ENCODE results near the gene DHRS7C.

DHRS7C gene

DNA sequence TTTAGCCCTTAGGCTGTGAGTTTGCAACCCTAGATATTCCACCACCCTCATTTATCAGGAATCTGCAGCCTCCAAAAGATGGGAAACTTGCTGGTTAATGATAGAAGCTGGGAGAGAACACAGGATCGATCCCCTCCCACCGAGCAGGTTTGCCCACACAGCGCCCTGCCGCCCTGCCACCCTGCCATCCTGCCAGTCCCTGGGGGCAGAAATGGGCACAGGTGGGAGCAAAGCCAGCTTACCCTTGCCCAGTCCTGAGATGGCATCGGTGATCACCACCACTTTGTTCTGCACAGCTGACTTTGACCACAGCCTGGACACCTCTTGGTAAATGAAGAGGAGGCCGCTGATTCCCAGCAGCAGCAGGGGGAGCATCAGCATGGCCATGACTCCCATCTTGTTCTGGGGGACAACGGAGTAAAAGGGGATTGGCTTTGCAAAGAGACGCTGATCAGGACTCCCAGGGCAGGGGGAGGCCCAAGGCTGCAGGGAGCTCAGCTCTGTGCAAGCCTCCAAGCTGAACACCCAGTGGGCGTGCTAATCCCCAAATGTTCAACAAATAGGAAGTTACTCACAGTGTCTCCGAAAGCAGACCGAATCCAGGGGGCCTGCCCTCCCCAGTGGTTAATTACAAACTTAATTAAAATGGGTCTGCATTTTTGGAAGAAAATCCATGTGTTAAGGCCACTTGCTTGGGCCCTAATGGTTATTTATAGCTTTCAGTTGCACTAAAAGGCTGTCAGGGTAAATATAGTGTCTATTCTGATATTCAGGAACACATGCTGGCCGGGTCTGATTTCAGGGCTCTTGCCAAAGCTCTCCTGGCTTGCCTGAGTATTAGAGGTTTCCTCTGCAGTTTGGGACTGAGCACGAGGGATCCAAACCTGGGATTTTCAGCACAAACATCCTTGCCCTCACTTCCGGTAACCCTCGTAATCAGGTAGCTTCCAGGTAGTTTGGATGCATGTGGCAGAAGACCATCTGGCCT, at the start of gene DHRS7C:
Gene DHRS7C (minus strand): TSS at position 704 of the 988 bp plus-strand sequence. CDS start 308 bp downstream, at position 396.
- no peak for TF ChIP-seq CTCF (conservative IDR thresholded peaks at IDR 0.05; ENCODE audit: low read depth, low read length)
- no peak for DNase-seq (ENCODE audit: low read depth)
- H3K4me3 ChIP-seq (ENCODE audit: low read length), result no peak within 1 kb of the TSS

GRCh38 chr17:9839433-9839832, 48.0 kb upstream of the DHRS7C start:
- no peak for DNase-seq (ENCODE audit: low read depth)
- TF ChIP-seq CTCF (conservative IDR thresholded peaks at IDR 0.05; ENCODE audit: low read depth, low read length), result peak; percentile 45
- no peak overlapping the region for H3K4me3 ChIP-seq (ENCODE audit: low read length)

DNA sequence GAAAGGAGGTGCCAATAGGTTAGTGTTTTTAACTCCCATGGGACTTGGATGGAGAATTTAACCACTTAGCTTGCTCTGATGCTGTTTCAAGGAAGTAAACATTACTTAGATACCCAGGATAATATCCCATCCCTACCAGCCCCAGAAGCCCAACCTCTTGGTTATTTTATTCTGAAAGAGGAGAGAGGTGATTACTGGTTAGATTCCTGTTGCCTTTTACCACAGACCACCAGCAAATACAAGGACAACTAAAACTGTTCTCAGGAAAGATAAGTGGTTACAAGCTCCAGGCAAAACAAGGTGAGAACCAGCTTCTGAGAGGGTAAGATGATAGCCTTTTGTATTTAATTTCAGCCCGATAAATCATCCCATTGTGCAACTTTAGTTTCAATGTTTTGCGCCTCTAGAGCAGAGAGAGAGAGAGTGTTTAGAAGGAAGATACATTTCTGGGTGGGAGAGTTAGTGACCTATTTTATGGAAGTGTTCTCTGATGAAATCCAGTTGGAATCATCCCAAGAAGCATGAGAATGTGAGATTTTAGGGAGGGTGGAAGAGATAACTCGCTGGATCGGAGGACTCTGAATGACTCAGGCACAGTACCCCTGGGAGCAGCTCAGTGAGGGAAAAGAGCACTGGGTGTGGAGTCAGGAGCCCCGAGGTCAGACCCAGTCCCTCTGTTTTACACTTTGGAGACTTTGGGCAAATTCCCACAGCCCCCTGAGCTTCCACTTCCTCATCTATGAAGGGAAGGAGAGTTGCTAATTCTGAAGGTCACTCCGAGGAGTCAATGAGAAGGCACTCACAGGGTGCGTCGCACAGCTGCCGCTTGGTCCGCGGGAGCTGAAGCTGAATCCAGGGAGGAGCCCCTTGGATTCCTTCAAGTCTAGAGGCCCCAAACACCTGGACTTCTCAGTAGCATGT, 46.4 kb upstream of the DHRS7C start:
- no peak overlapping the region for H3K4me3 ChIP-seq (ENCODE audit: low read length)
- TF ChIP-seq CTCF (conservative IDR thresholded peaks at IDR 0.05; ENCODE audit: low read depth, low read length), result no peak
- DNase-seq (ENCODE audit: low read depth), result no peak

- no peak for TF ChIP-seq CTCF (conservative IDR thresholded peaks at IDR 0.05; ENCODE audit: low read depth, low read length)
- no peak overlapping the region for H3K4me3 ChIP-seq (ENCODE audit: low read length)
- no peak for DNase-seq (ENCODE audit: low read depth)
Observed at GRCh38 chr17:9833922-9834321, 42.5 kb upstream of the DHRS7C start.

- H3K4me3 ChIP-seq (ENCODE audit: low read length), result no peak overlapping the region
- no peak for DNase-seq (ENCODE audit: low read depth)
- TF ChIP-seq CTCF (conservative IDR thresholded peaks at IDR 0.05; ENCODE audit: low read depth, low read length), result no peak
Observed at GRCh38 chr17:9830711-9831110, 39.3 kb upstream of the DHRS7C start.

- TF ChIP-seq CTCF (conservative IDR thresholded peaks at IDR 0.05; ENCODE audit: low read depth, low read length), result no peak
- H3K4me3 ChIP-seq (ENCODE audit: low read length), result no peak overlapping the region
- no peak for DNase-seq (ENCODE audit: low read depth)
Observed at GRCh38 chr17:9829343-9829742, 38.0 kb upstream of the DHRS7C start.

Measured in retinal pigment epithelial cell (primary cell).